ENCODE measurements around the gene PDK3. TPM values are rescaled to one million over a fixed set of nuclear protein-coding genes. Genes with fewer than 3 reads are reported as not detected.

PDK3 gene
- total RNA-seq, 1 experiment from 2014 or later = 16.0 TPM

- DNase-seq (ENCODE audit: low read depth) = no peak
These were observed 87.9 kb downstream of the PDK3 start for GRCh38 chrX:24553011-24553410.

- DNase-seq (ENCODE audit: low read depth) = peak; percentile 6
These were observed 96.0 kb downstream of the PDK3 start for GRCh38 chrX:24561121-24561520.

GRCh38 chrX:24563291-24564010 lies 98.4 kb downstream of the PDK3 start:
- no peak for DNase-seq (ENCODE audit: low read depth)

- DNase-seq (ENCODE audit: low read depth) = no peak
These were observed 101.2 kb downstream of the PDK3 start for GRCh38 chrX:24566240-24566639.

GRCh38 chrX:24567169-24567568 lies 102.1 kb downstream of the PDK3 start:
- DNase-seq (ENCODE audit: low read depth) = no peak

GRCh38 chrX:24574743-24575142 lies 109.7 kb downstream of the PDK3 start:
- DNase-seq (ENCODE audit: low read depth) = no peak

- DNase-seq (ENCODE audit: low read depth) = no peak
These were observed 110.4 kb downstream of the PDK3 start for GRCh38 chrX:24575496-24575895.

GRCh38 chrX:24577091-24577490 lies 112.0 kb downstream of the PDK3 start:
- DNase-seq (ENCODE audit: low read depth) = no peak

Other genes starting within 250 kb of the PDK3 start
- not detected in 2 replicates for gene SUPT20HL2, start 151.2 kb upstream of the PDK3 start, total RNA-seq (2014; rRNA removed; shearing (Covaris generic))
- gene SUPT20HL1, start 104.6 kb upstream of the PDK3 start, total RNA-seq (2014; rRNA removed; shearing (Covaris generic)) = not detected in 2 replicates
- 6.4 and 10.3 TPM in 2 replicates for gene PCYT1B, start 182.1 kb downstream of the PDK3 start, total RNA-seq (2014; rRNA removed; shearing (Covaris generic))
- 17.3 and 19.9 TPM in 2 replicates for gene POLA1, start 228.6 kb downstream of the PDK3 start, total RNA-seq (2014; rRNA removed; shearing (Covaris generic))

Data from Daoy (cell line).